SK-N-SH (cell line): ENCODE results near the gene EFNB2. TPM values are rescaled to one million over a fixed set of nuclear protein-coding genes. Genes with fewer than 3 reads are reported as not detected.

Source experiments
- CTCF ChIA-PET: fragments of 300-600, 350-600 bp; formaldehyde crosslinking; extraction: SDS; loops from one replicate; lab custom pipeline; 2021; lab: Yijun Ruan, JAX
- POLR2A ChIA-PET: fragments of 350-600 bp; sonication (Branson Sonifier 250); formaldehyde crosslinking; extraction: SDS; loops from one replicate; lab custom pipeline; 2020; ENCODE audit warnings: antibody characterized with exemption, inconsistent platforms; lab: Yijun Ruan, JAX
- DNase-seq: peaks from one replicate; pipeline ENCODE4 v3.0.0; 2012
- H2AFZ ChIP-seq: fragments of 200-600 bp; sonication (generic); 2 replicates; pipeline ENCODE4 v1.8.1; 2016; ENCODE audit warnings: antibody characterized with exemption, mild to moderate bottlenecking, low read depth
- H3F3A ChIP-seq: fragments of 200-600 bp; sonication (generic); replicated peaks from 2 replicates; pipeline ENCODE3; 2016; ENCODE audit warnings: antibody characterized with exemption, mild to moderate bottlenecking; ENCODE audit not compliant: insufficient read depth
- H3K27ac ChIP-seq, 2 experiments: fragments of 200-500 bp in 1 of 2; fragments of 200-600 bp in 1 of 2; sonication (Bioruptor generic) in 1 of 2; sonication (generic), shearing (Covaris generic) in 1 of 2; 2 replicates each; pipeline versions ENCODE4 v1.5.1 to v1.6.1; 2014 to 2016; ENCODE audit warnings: low read depth in 2 of 2, inconsistent platforms in 1 of 2, low read length in 1 of 2, mild to moderate bottlenecking in 1 of 2, mixed read lengths in 1 of 2
- H3K27me3 ChIP-seq: fragments of 200-600 bp; sonication (generic), shearing (Covaris generic); 2 replicates; pipeline ENCODE4 v1.6.1; 2016; ENCODE audit warnings: mixed run types; ENCODE audit not compliant: insufficient read depth
- H3K36me3 ChIP-seq, 2 experiments: fragments of 200-500 bp in 1 of 2; fragments of 200-600 bp in 1 of 2; sonication (Bioruptor generic) in 1 of 2; sonication (generic) in 1 of 2; replicated peaks in 1 of 2; 2 replicates each; pipeline versions ENCODE3 to v1.5.1; 2014 to 2016; ENCODE audit warnings: low read length in 1 of 2, mild to moderate bottlenecking in 1 of 2; ENCODE audit not compliant: insufficient read depth in 2 of 2, control insufficient read depth in 1 of 2
- H3K4me1 ChIP-seq, 2 experiments: fragments of 200-500 bp in 1 of 2; fragments of 200-600 bp in 1 of 2; sonication (Bioruptor generic) in 1 of 2; sonication (generic), shearing (Covaris generic) in 1 of 2; 2 replicates each; pipeline versions ENCODE4 v1.5.1 to v1.6.1; 2014 to 2016; ENCODE audit warnings: low read depth in 1 of 2, low read length in 1 of 2, mixed run types in 1 of 2; ENCODE audit not compliant: insufficient read depth in 2 of 2, control insufficient read depth in 1 of 2
- H3K4me2 ChIP-seq: fragments of 200-600 bp; sonication (generic), shearing (Covaris generic); 2 replicates; pipeline ENCODE4 v1.6.1; 2017; ENCODE audit warnings: mixed run types
- H3K4me3 ChIP-seq, 2 experiments: fragments of 200-500 bp in 1 of 2; fragments of 200-600 bp in 1 of 2; sonication (Bioruptor generic) in 1 of 2; sonication (generic), shearing (Covaris generic) in 1 of 2; 2 replicates each; pipeline versions ENCODE4 v1.5.1 to v1.8.1; 2014 to 2016; ENCODE audit warnings: low read depth in 2 of 2, inconsistent platforms in 1 of 2, low read length in 1 of 2, mild to moderate bottlenecking in 1 of 2, mixed read lengths in 1 of 2, moderate library complexity in 1 of 2
- H3K79me2 ChIP-seq: fragments of 200-600 bp; sonication (generic); 2 replicates; pipeline ENCODE4 v1.8.1; 2017; ENCODE audit warnings: mild to moderate bottlenecking; ENCODE audit not compliant: insufficient read depth
- H3K9ac ChIP-seq: fragments of 200-600 bp; sonication (generic); 2 replicates; pipeline ENCODE4 v1.6.1; 2017; ENCODE audit warnings: mixed run types
- H3K9me2 ChIP-seq: fragments of 200-600 bp; sonication (generic); 2 replicates; pipeline ENCODE4 v1.6.1; 2017; ENCODE audit warnings: mixed run types
- H3K9me3 ChIP-seq: fragments of 200-600 bp; sonication (generic); 2 replicates; pipeline ENCODE4 v1.6.1; 2017; ENCODE audit warnings: mixed run types, mild to moderate bottlenecking, moderate library complexity
- H4K20me1 ChIP-seq: fragments of 200-600 bp; sonication (generic); 2 replicates; pipeline ENCODE4 v1.6.1; 2017; ENCODE audit warnings: mild to moderate bottlenecking, mixed run types; ENCODE audit not compliant: insufficient read depth
- EP300 ChIP-seq, 2 experiments: IDR thresholded peaks; 2 replicates each; pipeline versions ENCODE4 v1.4.0 to v1.6.1; 2012; ENCODE audit warnings: borderline replicate concordance in 1 of 2, low read depth in 1 of 2, low read length in 1 of 2
- FOXJ3 ChIP-seq: sonication (generic); formaldehyde crosslinking; IDR thresholded peaks from 2 replicates; pipeline ENCODE4 v1.5.1; 2020; ENCODE audit warnings: mild to moderate bottlenecking, missing genetic modification reagents
- GABPA ChIP-seq: IDR thresholded peaks from 2 replicates; pipeline ENCODE4 v1.4.0; 2012; ENCODE audit warnings: low read depth, mild to moderate bottlenecking
- NFIC ChIP-seq: IDR thresholded peaks from 2 replicates; pipeline ENCODE4 v1.4.0; 2012; ENCODE audit warnings: borderline replicate concordance
- NRF1 ChIP-seq: IDR thresholded peaks from 2 replicates; pipeline ENCODE4 v1.6.1; 2012; ENCODE audit warnings: low read depth, mild to moderate bottlenecking, low read length
- POLR2AphosphoS5 ChIP-seq: IDR thresholded peaks from 2 replicates; pipeline ENCODE4 v1.6.1; 2012; ENCODE audit warnings: low read depth, low read length
- RAD21 ChIP-seq: IDR thresholded peaks from 2 replicates; pipeline ENCODE4 v1.6.1; 2012; ENCODE audit warnings: mild to moderate bottlenecking, low read length
- RXRA ChIP-seq: IDR thresholded peaks from 2 replicates; pipeline ENCODE4 v1.4.0; 2012; ENCODE audit warnings: low read depth, mild to moderate bottlenecking, borderline replicate concordance
- SMC3 ChIP-seq: IDR thresholded peaks from 2 replicates; pipeline ENCODE4 v1.6.1; 2012; ENCODE audit warnings: low read depth, low read length, improper control_type of control experiment
- TAF1 ChIP-seq: IDR thresholded peaks from 2 replicates; pipeline ENCODE4 v1.6.1; 2012; ENCODE audit warnings: low read depth, mild to moderate bottlenecking, low read length, moderate library complexity, borderline replicate concordance
- WGBS: methylation state at CpG from one replicate; pipeline ENCODE4 v1.1.6; 2017; ENCODE audit warnings: low lambda C conversion rate; 5-methylcytosine and 5-hydroxymethylcytosine counted together
- polyA plus RNA-seq, 3 experiments: library from polyadenylated mRNA; depleted of rRNA; stranded (reverse); fragments of >200 nt; gene quantifications; 2 replicates each; pipeline ENCODE4 v1.2.3, GENCODE V29; 2012
- TF ChIP-seq, protein P1 (sequence below): IDR thresholded peaks from 2 replicates; pipeline ENCODE4 v1.6.1; 2012; ENCODE audit warnings: mild to moderate bottlenecking, low read depth, low read length, moderate library complexity
- TF ChIP-seq, protein P2 (sequence below): fragments of 200-600 bp; sonication (generic); IDR thresholded peaks from 2 replicates; pipeline ENCODE4 v1.6.1; 2017; ENCODE audit warnings: antibody characterized with exemption, mild to moderate bottlenecking, moderate library complexity
- TF ChIP-seq, protein P3 (sequence below): fragments of 150-350 bp; IDR thresholded peaks from 2 replicates; pipeline ENCODE4 v1.6.1; 2016; ENCODE audit warnings: mild to moderate bottlenecking, low read depth, low read length

Gene EFNB2
- polyA plus RNA-seq, 1 of the 3 experiments (the other 2 are of a cell fraction), result 3.0 TPM

DNA sequence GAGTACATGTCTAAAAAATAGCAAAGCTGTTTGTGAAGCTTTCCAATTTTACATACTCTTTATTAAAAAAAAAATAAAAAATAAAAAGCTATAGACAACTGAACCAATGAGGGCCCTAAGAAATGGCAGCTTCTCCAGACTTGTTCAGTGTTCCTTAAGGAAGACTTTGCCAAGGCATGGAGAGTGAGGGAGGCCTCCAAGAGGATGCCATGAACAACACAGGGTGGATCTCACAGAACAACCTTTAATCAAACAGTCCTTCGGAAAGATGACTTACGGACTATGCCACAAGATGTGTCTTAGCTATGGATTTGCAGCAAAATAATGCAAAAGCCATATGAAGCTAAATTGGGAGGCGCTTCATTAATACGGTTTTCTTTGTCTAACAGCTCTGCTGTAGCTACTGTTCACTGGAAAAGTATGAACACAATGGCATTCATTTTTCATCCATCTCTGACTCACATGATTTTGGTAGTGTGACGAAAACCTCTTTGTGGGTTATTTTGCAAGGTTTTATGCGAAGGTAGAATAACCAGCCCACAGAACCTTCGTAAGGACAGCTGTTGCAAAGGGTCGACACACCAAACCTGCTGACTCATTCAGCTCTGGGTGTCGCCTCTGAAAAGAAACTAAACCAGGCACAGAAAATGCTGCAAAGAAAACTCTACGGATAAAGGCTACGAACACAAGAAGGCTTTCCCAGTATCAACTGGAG, 27.7 kb downstream of the EFNB2 start:
- 85% methylated on average over 11 of the region's 11 CpGs for WGBS
- no peaks in the 10 kb centered on the region; the same call in 1 of the 2 replicates for H3K79me2 ChIP-seq
- H3K4me2 ChIP-seq, result no peak overlapping the region
- CTCF ChIA-PET, result interaction anchor here (1.1 to 1.4 kb wide), 3 partner anchors 12 to 29 kb away, joined by 3 read pairs; no protein-coding TSS in a partner anchor
- DNase-seq, result no peak
- no peak overlapping the region for H2AFZ ChIP-seq
- peaks cover 3 to 7% of the 10 kb centered on the region in 2 experiments for H3K36me3 ChIP-seq
- H3K9me3 ChIP-seq, result no peaks in the 10 kb centered on the region
- H3K27me3 ChIP-seq, result no peaks in the 10 kb centered on the region
- peaks cover 13 to 14% of the 10 kb centered on the region in 2 experiments for H3K4me1 ChIP-seq
- TF ChIP-seq RXRA, result no peak
- TF ChIP-seq, all 33 proteins: peak for 0
- no peak overlapping the region for H3K4me3 ChIP-seq
- no peaks in the 10 kb centered on the region for H4K20me1 ChIP-seq
- H3F3A ChIP-seq, result peaks cover 5% of the 10 kb centered on the region
- POLR2A ChIA-PET, result no interaction called here
- H3K9me2 ChIP-seq, result no peaks in the 10 kb centered on the region
- H3K27ac ChIP-seq, result no peak overlapping the region
- H3K9ac ChIP-seq, result no peak overlapping the region

- H3K4me1 ChIP-seq, result peaks cover 14% of the 10 kb centered on the region in 2 experiments
- H3F3A ChIP-seq, result peaks cover 5% of the 10 kb centered on the region
- H3K27ac ChIP-seq, result no peak overlapping the region
- H3K4me2 ChIP-seq, result no peak overlapping the region
- no peaks in the 10 kb centered on the region for H3K27me3 ChIP-seq
- peaks cover 3 to 5% of the 10 kb centered on the region in 2 experiments for H3K36me3 ChIP-seq
- WGBS, result 66% methylated on average over 2 of the region's 2 CpGs
- H3K9me2 ChIP-seq, result no peaks in the 10 kb centered on the region
- no peak for DNase-seq
- TF ChIP-seq POLR2AphosphoS5 (no peak), TAF1 (no peak), FOXJ3 (CRISPR knock-in tag) (no peak), GABPA (no peak), RAD21 (no peak), EP300 (IDR thresholded peaks at IDR 0.05; ENCODE audit: borderline replicate concordance in 1 of 2, low read depth in 1 of 2, low read length in 1 of 2) (no peak), SMC3 (no peak), NFIC (no peak), NRF1 (no peak)
- TF ChIP-seq, protein P1, sequence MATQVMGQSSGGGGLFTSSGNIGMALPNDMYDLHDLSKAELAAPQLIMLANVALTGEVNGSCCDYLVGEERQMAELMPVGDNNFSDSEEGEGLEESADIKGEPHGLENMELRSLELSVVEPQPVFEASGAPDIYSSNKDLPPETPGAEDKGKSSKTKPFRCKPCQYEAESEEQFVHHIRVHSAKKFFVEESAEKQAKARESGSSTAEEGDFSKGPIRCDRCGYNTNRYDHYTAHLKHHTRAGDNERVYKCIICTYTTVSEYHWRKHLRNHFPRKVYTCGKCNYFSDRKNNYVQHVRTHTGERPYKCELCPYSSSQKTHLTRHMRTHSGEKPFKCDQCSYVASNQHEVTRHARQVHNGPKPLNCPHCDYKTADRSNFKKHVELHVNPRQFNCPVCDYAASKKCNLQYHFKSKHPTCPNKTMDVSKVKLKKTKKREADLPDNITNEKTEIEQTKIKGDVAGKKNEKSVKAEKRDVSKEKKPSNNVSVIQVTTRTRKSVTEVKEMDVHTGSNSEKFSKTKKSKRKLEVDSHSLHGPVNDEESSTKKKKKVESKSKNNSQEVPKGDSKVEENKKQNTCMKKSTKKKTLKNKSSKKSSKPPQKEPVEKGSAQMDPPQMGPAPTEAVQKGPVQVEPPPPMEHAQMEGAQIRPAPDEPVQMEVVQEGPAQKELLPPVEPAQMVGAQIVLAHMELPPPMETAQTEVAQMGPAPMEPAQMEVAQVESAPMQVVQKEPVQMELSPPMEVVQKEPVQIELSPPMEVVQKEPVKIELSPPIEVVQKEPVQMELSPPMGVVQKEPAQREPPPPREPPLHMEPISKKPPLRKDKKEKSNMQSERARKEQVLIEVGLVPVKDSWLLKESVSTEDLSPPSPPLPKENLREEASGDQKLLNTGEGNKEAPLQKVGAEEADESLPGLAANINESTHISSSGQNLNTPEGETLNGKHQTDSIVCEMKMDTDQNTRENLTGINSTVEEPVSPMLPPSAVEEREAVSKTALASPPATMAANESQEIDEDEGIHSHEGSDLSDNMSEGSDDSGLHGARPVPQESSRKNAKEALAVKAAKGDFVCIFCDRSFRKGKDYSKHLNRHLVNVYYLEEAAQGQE, result no peak
- TF ChIP-seq, protein P2, sequence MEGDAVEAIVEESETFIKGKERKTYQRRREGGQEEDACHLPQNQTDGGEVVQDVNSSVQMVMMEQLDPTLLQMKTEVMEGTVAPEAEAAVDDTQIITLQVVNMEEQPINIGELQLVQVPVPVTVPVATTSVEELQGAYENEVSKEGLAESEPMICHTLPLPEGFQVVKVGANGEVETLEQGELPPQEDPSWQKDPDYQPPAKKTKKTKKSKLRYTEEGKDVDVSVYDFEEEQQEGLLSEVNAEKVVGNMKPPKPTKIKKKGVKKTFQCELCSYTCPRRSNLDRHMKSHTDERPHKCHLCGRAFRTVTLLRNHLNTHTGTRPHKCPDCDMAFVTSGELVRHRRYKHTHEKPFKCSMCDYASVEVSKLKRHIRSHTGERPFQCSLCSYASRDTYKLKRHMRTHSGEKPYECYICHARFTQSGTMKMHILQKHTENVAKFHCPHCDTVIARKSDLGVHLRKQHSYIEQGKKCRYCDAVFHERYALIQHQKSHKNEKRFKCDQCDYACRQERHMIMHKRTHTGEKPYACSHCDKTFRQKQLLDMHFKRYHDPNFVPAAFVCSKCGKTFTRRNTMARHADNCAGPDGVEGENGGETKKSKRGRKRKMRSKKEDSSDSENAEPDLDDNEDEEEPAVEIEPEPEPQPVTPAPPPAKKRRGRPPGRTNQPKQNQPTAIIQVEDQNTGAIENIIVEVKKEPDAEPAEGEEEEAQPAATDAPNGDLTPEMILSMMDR, result no peak
- TF ChIP-seq, protein P3, sequence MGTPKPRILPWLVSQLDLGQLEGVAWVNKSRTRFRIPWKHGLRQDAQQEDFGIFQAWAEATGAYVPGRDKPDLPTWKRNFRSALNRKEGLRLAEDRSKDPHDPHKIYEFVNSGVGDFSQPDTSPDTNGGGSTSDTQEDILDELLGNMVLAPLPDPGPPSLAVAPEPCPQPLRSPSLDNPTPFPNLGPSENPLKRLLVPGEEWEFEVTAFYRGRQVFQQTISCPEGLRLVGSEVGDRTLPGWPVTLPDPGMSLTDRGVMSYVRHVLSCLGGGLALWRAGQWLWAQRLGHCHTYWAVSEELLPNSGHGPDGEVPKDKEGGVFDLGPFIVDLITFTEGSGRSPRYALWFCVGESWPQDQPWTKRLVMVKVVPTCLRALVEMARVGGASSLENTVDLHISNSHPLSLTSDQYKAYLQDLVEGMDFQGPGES, result no peak
- no peaks in the 10 kb centered on the region for H4K20me1 ChIP-seq
- ChIA-PET CTCF (no interaction called here), POLR2A (no interaction called here)
- no peak overlapping the region for H3K4me3 ChIP-seq
- H3K79me2 ChIP-seq, result no peaks in the 10 kb centered on the region; the same call in 1 of the 2 replicates
- H2AFZ ChIP-seq, result no peak overlapping the region
- H3K9me3 ChIP-seq, result no peaks in the 10 kb centered on the region
- H3K9ac ChIP-seq, result no peak overlapping the region
Observed at GRCh38 chr13:106506286-106506685, 29.2 kb downstream of the EFNB2 start.
